Lower leg skin (tissue), 4 donors: ENCODE data around the gene SLC51B. TPM values are rescaled to one million over a fixed set of nuclear protein-coding genes. Genes with fewer than 3 reads are reported as not detected.

Experiments used
- DNase-seq, 2 donors: peaks; one replicate each; pipeline ENCODE4 v3.0.0-alpha.2; 2019; ENCODE audit warnings: low spot score in 2 of 2
- H3K4me3 ChIP-seq: fragments of 200-600 bp; sonication (generic); 2 replicates; pipeline ENCODE4 v1.5.1; 2017; ENCODE audit warnings: mild to moderate bottlenecking, low read depth; ENCODE audit not compliant: poor library complexity, severe bottlenecking
- CTCF ChIP-seq, 3 donors: fragments of 450-650 bp; IDR thresholded peaks; one replicate each; pipeline ENCODE4 v1.5.1; 2016; ENCODE audit warnings: antibody characterized with exemption in 3 of 3, mild to moderate bottlenecking in 3 of 3, moderate library complexity in 2 of 3
- POLR2A ChIP-seq, 2 donors: fragments of 450-650 bp; IDR thresholded peaks; one replicate each; pipeline ENCODE4 v1.6.1; 2016 to 2017; ENCODE audit warnings: antibody characterized with exemption in 2 of 2, mild to moderate bottlenecking in 1 of 2, moderate library complexity in 1 of 2
- WGBS, 2 donors: methylation state at CpG; one replicate each; pipeline ENCODE4 v1.1.5; 2018; 5-methylcytosine and 5-hydroxymethylcytosine counted together
- intact Hi-C: fragments of 100-400 bp; cut with DNase I; formaldehyde crosslinking; loops from one replicate; pipeline ENCODE4 v1.15.0; 2023; ENCODE audit warnings: low total_unique reads
- total RNA-seq, 4 donors: library from RNA; depleted of rRNA; stranded (reverse); fragments of >200 nt; gene quantifications; one replicate each; pipeline ENCODE4 v1.1.0, GENCODE V29; 2016

SLC51B gene
- total RNA-seq, 4 donors from 2014 or later = 0.65 TPM; not detected in 3

- H3K4me3 ChIP-seq = no peak overlapping the region
- 78 to 82% methylated on average over 5 of the region's 5 CpGs for WGBS, 2 donors
- intact Hi-C loops = no loop called here
- no peak for DNase-seq
- TF ChIP-seq CTCF (IDR thresholded peaks at IDR 0.05) (no peak), POLR2A (IDR thresholded peaks at IDR 0.05) (no peak)
Observed at GRCh38 chr15:65081758-65082157, 36.6 kb downstream of the SLC51B start.

DNA sequence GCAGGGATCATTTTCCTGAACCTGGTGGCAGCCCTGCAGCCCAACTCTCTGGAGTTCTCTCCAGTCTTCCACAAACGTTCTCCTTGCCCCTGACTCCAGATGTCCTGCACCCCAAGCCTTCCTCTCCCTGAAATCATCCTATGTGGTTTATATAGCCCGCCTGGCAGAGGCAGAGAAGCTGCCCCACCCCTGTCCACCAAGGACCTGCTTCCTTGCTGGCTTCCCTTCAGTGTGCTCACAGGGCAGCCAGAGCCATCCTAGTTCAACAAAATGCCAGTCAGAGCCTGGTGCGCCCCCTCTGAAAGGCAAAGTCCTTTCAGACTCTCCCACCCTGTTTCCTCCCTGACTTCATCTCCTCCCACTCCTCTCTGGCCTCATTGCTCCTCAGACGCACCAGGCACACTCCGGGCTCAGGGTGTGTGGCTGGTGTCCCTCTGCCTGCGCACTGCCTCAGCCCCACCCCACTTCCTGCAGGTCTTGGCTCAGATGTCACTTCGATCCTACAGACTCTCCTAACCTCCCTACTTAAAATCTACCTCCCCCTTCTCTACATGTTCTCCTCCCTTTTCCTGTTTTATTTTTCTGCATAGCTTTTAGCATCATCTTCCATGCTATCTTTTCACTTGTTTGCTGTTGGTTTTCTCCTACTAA lies 37.2 kb downstream of the SLC51B start:
- intact Hi-C loops = no loop called here
- H3K4me3 ChIP-seq = no peak overlapping the region
- TF ChIP-seq CTCF (IDR thresholded peaks at IDR 0.05) (no peak), POLR2A (IDR thresholded peaks at IDR 0.05) (no peak)
- DNase-seq = no peak
- 8 to 15% methylated on average over 7 of the region's 7 CpGs for WGBS, 2 donors

DNA sequence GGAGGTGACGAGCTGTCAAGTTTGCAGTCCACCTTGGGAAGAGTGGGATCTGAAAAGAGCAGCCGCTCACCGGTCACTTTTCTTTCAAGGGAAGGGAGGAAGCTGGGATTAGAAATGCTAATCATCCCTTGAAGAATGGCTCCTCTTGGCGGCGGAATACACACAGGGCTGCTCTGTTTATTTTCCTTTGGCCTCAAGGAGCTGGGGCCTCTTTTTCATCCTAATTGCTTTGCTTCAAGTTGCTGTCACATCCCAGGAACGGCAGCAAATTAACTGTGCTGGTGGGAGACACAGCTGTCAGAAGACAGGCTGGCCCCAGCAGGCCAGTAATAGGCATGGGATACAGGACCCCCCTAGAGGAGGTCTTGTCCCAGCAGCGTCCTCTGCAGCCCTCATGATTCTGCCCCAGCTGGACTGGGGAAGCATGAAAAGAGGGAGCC lies 38.1 kb downstream of the SLC51B start:
- intact Hi-C loops = no loop called here
- TF ChIP-seq POLR2A (IDR thresholded peaks at IDR 0.05) = no peak
- no peak for TF ChIP-seq CTCF (IDR thresholded peaks at IDR 0.05)
- 73 to 77% methylated on average over 7 of the region's 7 CpGs for WGBS, 2 donors

GRCh38 chr15:65084500-65085206 lies 39.5 kb downstream of the SLC51B start:
- TF ChIP-seq POLR2A (IDR thresholded peaks at IDR 0.05) = no peak
- no peak for TF ChIP-seq CTCF (IDR thresholded peaks at IDR 0.05)
- no peak overlapping the region for H3K4me3 ChIP-seq
- WGBS, 2 donors = 84 to 87% methylated on average over 7 of the region's 7 CpGs
- DNase-seq = peak in 1 of 2 donors; percentile 76
- intact Hi-C loops = no loop called here

More for the DNA sequence above, 38.1 kb downstream of the SLC51B start:
- no peak for DNase-seq
- H3K4me3 ChIP-seq = no peak overlapping the region

DNA sequence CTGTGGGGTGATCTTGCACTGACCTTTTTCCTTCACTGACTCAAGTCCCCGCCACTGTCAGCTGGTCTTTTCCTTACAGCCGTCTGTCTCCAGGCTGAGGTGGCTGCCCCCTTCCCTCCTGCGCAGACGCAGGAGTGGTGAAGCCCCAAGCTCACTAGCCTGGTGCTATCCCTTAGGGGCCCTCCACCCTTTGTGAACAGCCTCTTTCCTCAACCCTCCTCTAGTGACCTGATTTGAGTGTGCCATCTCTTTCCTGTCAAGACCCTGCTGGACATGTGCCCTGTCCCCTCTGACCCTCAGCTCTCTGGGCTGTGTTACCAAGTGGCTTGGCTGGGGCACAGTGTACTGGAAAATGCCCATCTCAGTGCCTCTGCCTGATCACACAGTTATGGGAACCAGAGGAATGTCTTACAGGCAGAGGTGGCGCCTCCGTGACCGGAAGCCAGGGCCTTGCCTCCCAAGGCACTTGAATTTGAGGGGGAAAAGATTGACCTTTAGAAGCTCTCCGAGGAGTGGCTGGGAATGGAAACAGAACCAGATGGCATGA lies 40.1 kb downstream of the SLC51B start:
- 66 to 84% methylated on average over 8 of the region's 8 CpGs for WGBS, 2 donors
- TF ChIP-seq POLR2A (IDR thresholded peaks at IDR 0.05) (no peak), CTCF (IDR thresholded peaks at IDR 0.05) (no peak)
- intact Hi-C loops = no loop called here

More for the DNA sequence above, 40.1 kb downstream of the SLC51B start:
- no peak overlapping the region for H3K4me3 ChIP-seq
- no peak for DNase-seq
